Effector memory CD4-positive, alpha-beta T cell (primary cell): ENCODE results near the gene AGBL1.
A peak's percentile ranks its signal among the peaks of the same experiment; 100 is the strongest.

Source experiments
- DNase-seq, 3 donors: peaks; one replicate each; pipeline ENCODE4 v3.0.0-alpha.2; 2020
- H3K27ac ChIP-seq: 2 replicates; pipeline ENCODE4 v1.7.0; 2013; ENCODE audit warnings: mild to moderate bottlenecking, low read length, moderate library complexity; ENCODE audit not compliant: insufficient read depth, poor library complexity, severe bottlenecking
- H3K27me3 ChIP-seq: replicated peaks from 2 replicates; pipeline ENCODE4 v1.7.0; 2013; ENCODE audit warnings: mild to moderate bottlenecking, low read length; ENCODE audit not compliant: insufficient read depth, control insufficient read depth, poor library complexity, severe bottlenecking
- H3K36me3 ChIP-seq: 2 replicates; pipeline ENCODE4 v1.7.0; 2013; ENCODE audit warnings: mild to moderate bottlenecking, low read length, moderate library complexity; ENCODE audit not compliant: control insufficient read depth, insufficient read depth
- H3K4me1 ChIP-seq: 2 replicates; pipeline ENCODE4 v1.7.0; 2013; ENCODE audit warnings: low read length, mild to moderate bottlenecking; ENCODE audit not compliant: control insufficient read depth, insufficient read depth, poor library complexity, severe bottlenecking
- H3K4me3 ChIP-seq: 2 replicates; pipeline ENCODE4 v1.7.0; 2013; ENCODE audit warnings: low read length, low read depth, mild to moderate bottlenecking; ENCODE audit not compliant: insufficient read depth, poor library complexity, severe bottlenecking
- H3K9me3 ChIP-seq: 2 replicates; pipeline ENCODE4 v1.7.0; 2013; ENCODE audit warnings: mild to moderate bottlenecking, low read length, moderate library complexity; ENCODE audit not compliant: control insufficient read depth

AGBL1 gene

GRCh38 chr15:86653344-86654197 lies 573.9 kb downstream of the AGBL1 start:
- peaks cover 21% of the 10 kb centered on the region for H3K4me1 ChIP-seq

GRCh38 chr15:86654501-86654900 lies 574.8 kb downstream of the AGBL1 start:
- no peaks in the 10 kb centered on the region for H3K36me3 ChIP-seq
- no peak overlapping the region for H3K27ac ChIP-seq
- H3K9me3 ChIP-seq: no peaks in the 10 kb centered on the region
- H3K27me3 ChIP-seq: no peaks in the 10 kb centered on the region
- no peak overlapping the region for H3K4me3 ChIP-seq
- DNase-seq: no peak
- H3K4me1 ChIP-seq: peaks cover 21% of the 10 kb centered on the region

More at GRCh38 chr15:86653344-86654197, 573.9 kb downstream of the AGBL1 start:
- Histone ChIP-seq H3K9me3 (no peaks in the 10 kb centered on the region), H3K4me3 (peak overlapping the region; percentile 7), H3K27me3 (no peaks in the 10 kb centered on the region), H3K27ac (no peak overlapping the region), H3K36me3 (no peaks in the 10 kb centered on the region)
- no peak for DNase-seq

- no peaks in the 10 kb centered on the region for H3K27me3 ChIP-seq
- DNase-seq: no peak
- peaks cover 21% of the 10 kb centered on the region for H3K4me1 ChIP-seq
- no peak overlapping the region for H3K27ac ChIP-seq
- H3K4me3 ChIP-seq: no peak overlapping the region
- no peaks in the 10 kb centered on the region for H3K9me3 ChIP-seq
- H3K36me3 ChIP-seq: no peaks in the 10 kb centered on the region
Observed at GRCh38 chr15:86657305-86657704, 577.6 kb downstream of the AGBL1 start.

GRCh38 chr15:86659724-86660411 lies 580.2 kb downstream of the AGBL1 start:
- H3K27ac ChIP-seq: no peak overlapping the region
- no peaks in the 10 kb centered on the region for H3K27me3 ChIP-seq
- peaks cover 5% of the 10 kb centered on the region for H3K4me1 ChIP-seq
- H3K9me3 ChIP-seq: no peaks in the 10 kb centered on the region
- H3K36me3 ChIP-seq: no peaks in the 10 kb centered on the region
- no peak overlapping the region for H3K4me3 ChIP-seq
- DNase-seq: no peak

- no peak for DNase-seq
- Histone ChIP-seq H3K27ac (no peak overlapping the region), H3K36me3 (no peaks in the 10 kb centered on the region), H3K4me1 (peaks cover 3% of the 10 kb centered on the region), H3K9me3 (no peaks in the 10 kb centered on the region), H3K4me3 (no peak overlapping the region), H3K27me3 (no peaks in the 10 kb centered on the region)
Observed at GRCh38 chr15:86661580-86661979, 581.9 kb downstream of the AGBL1 start.

GRCh38 chr15:86663304-86663703 lies 583.6 kb downstream of the AGBL1 start:
- Histone ChIP-seq H3K4me3 (no peak overlapping the region), H3K27me3 (no peaks in the 10 kb centered on the region), H3K27ac (no peak overlapping the region), H3K4me1 (no peaks in the 10 kb centered on the region), H3K9me3 (no peaks in the 10 kb centered on the region), H3K36me3 (no peaks in the 10 kb centered on the region)
- DNase-seq: no peak

GRCh38 chr15:86663979-86664378 lies 584.3 kb downstream of the AGBL1 start:
- no peak overlapping the region for H3K27ac ChIP-seq
- H3K27me3 ChIP-seq: no peaks in the 10 kb centered on the region
- no peak for DNase-seq
- H3K4me1 ChIP-seq: no peaks in the 10 kb centered on the region
- no peak overlapping the region for H3K4me3 ChIP-seq
- H3K9me3 ChIP-seq: no peaks in the 10 kb centered on the region
- no peaks in the 10 kb centered on the region for H3K36me3 ChIP-seq

GRCh38 chr15:86664581-86664980 lies 584.9 kb downstream of the AGBL1 start:
- no peaks in the 10 kb centered on the region for H3K9me3 ChIP-seq
- no peaks in the 10 kb centered on the region for H3K27me3 ChIP-seq
- no peak overlapping the region for H3K4me3 ChIP-seq
- DNase-seq: no peak
- H3K4me1 ChIP-seq: no peaks in the 10 kb centered on the region
- H3K36me3 ChIP-seq: no peaks in the 10 kb centered on the region
- no peak overlapping the region for H3K27ac ChIP-seq

- no peak overlapping the region for H3K4me3 ChIP-seq
- DNase-seq: no peak
- H3K27me3 ChIP-seq: no peaks in the 10 kb centered on the region
- H3K27ac ChIP-seq: no peak overlapping the region
- H3K9me3 ChIP-seq: no peaks in the 10 kb centered on the region
- H3K4me1 ChIP-seq: no peaks in the 10 kb centered on the region
- H3K36me3 ChIP-seq: no peaks in the 10 kb centered on the region
Observed at GRCh38 chr15:86676002-86676401, 596.3 kb downstream of the AGBL1 start.

- no peaks in the 10 kb centered on the region for H3K4me1 ChIP-seq
- no peaks in the 10 kb centered on the region for H3K27me3 ChIP-seq
- no peaks in the 10 kb centered on the region for H3K9me3 ChIP-seq
- no peak overlapping the region for H3K4me3 ChIP-seq
- no peak for DNase-seq
- no peak overlapping the region for H3K27ac ChIP-seq
- no peaks in the 10 kb centered on the region for H3K36me3 ChIP-seq
Observed at GRCh38 chr15:86677278-86677677, 597.6 kb downstream of the AGBL1 start.
